ENCODE results near the gene NCKAP5. TPM values are rescaled to one million over a fixed set of nuclear protein-coding genes. Genes with fewer than 3 reads are reported as not detected.

The NCKAP5 gene
- total and polyA plus RNA-seq, 11 donors = 0.51 to 10.5 (median 5.2) TPM

GRCh38 chr2:133163111-133163510, 405.2 kb downstream of the NCKAP5 start:
- no peaks in the 10 kb centered on the region for H3K9me3 ChIP-seq
- no peaks in the 10 kb centered on the region for H3K4me1 ChIP-seq
- WGBS, 4 donors = 64 to 84% (median 76%) methylated on average over 4 of the region's 4 CpGs
- TF ChIP-seq POLR2A (IDR thresholded peaks at IDR 0.05) = no peak
- TF ChIP-seq CTCF (IDR thresholded peaks at IDR 0.05) = no peak
- intact Hi-C loops (cut with DNase I) = loop anchor here in 3 of 10 donors (10.0 kb wide), 3 partner anchors 498 to 618 kb away; no protein-coding TSS in a partner anchor
- DNase-seq (no peak), ATAC-seq (no peak)
- no peaks in the 10 kb centered on the region for H3K27me3 ChIP-seq
- no peak overlapping the region for H3K4me3 ChIP-seq
- no peaks in the 10 kb centered on the region for H3K36me3 ChIP-seq
- no peak overlapping the region for H3K27ac ChIP-seq

GRCh38 chr2:133158442-133158841, 409.8 kb downstream of the NCKAP5 start:
- Histone ChIP-seq H3K27me3 (no peaks in the 10 kb centered on the region), H3K4me1 (no peaks in the 10 kb centered on the region), H3K9me3 (peaks cover 0 to 3% (median 0%) of the 10 kb centered on the region in 12 donors), H3K36me3 (no peaks in the 10 kb centered on the region), H3K27ac (no peak overlapping the region), H3K4me3 (no peak overlapping the region)
- TF ChIP-seq CTCF (IDR thresholded peaks at IDR 0.05) (no peak), POLR2A (IDR thresholded peaks at IDR 0.05) (no peak)
- intact Hi-C loops (cut with DNase I) = no loop called here
- DNase-seq (no peak), ATAC-seq (no peak)

GRCh38 chr2:133158024-133158423, 410.2 kb downstream of the NCKAP5 start:
- Histone ChIP-seq H3K4me3 (no peak overlapping the region), H3K27me3 (no peaks in the 10 kb centered on the region), H3K9me3 (peaks cover 0 to 3% (median 0%) of the 10 kb centered on the region in 12 donors), H3K4me1 (no peaks in the 10 kb centered on the region), H3K27ac (no peak overlapping the region), H3K36me3 (no peaks in the 10 kb centered on the region)
- ATAC-seq (no peak), DNase-seq (no peak)
- intact Hi-C loops (cut with DNase I) = no loop called here
- TF ChIP-seq POLR2A (IDR thresholded peaks at IDR 0.05) (no peak), CTCF (IDR thresholded peaks at IDR 0.05) (no peak)
- WGBS, 4 donors = 0 to 88% (median 83%) methylated on average over 1 of the region's 1 CpG

GRCh38 chr2:133157141-133157540, 411.1 kb downstream of the NCKAP5 start:
- H3K9me3 ChIP-seq = peaks cover 0 to 3% (median 0%) of the 10 kb centered on the region in 12 donors
- no peak for DNase-seq
- intact Hi-C loops (cut with DNase I) = no loop called here
- no peak overlapping the region for H3K27ac ChIP-seq
- TF ChIP-seq POLR2A (IDR thresholded peaks at IDR 0.05) = no peak
- no peak for TF ChIP-seq CTCF (IDR thresholded peaks at IDR 0.05)
- ATAC-seq = no peak
- no peaks in the 10 kb centered on the region for H3K4me1 ChIP-seq
- no peak overlapping the region for H3K4me3 ChIP-seq
- H3K27me3 ChIP-seq = no peaks in the 10 kb centered on the region
- H3K36me3 ChIP-seq = no peaks in the 10 kb centered on the region
- WGBS, 4 donors = 83 to 94% (median 86%) methylated on average over 3 of the region's 3 CpGs
